Right atrium auricular region (tissue), 2 donors: ENCODE results near the gene CD40. TPM values are rescaled to one million over a fixed set of nuclear protein-coding genes. Genes with fewer than 3 reads are reported as not detected.

ENCODE experiments used
- DNase-seq: peaks from one replicate; pipeline ENCODE4 v3.0.0-alpha.2; 2019; ENCODE audit warnings: low spot score
- H3K27ac ChIP-seq, 2 donors: fragments of 200-600 bp; sonication (generic); 1 replicate in 1 of 2; 2 replicates in 1 of 2; pipeline ENCODE4 v1.5.1; 2016 to 2019
- H3K27me3 ChIP-seq, 2 donors: fragments of 200-600 bp; sonication (generic); one replicate each; pipeline versions ENCODE4 v1.5.1 to v1.6.0; 2017 to 2019
- H3K36me3 ChIP-seq: fragments of 200-600 bp; sonication (generic); one replicate; pipeline ENCODE4 v1.5.1; 2016
- H3K4me1 ChIP-seq, 2 donors: fragments of 200-600 bp; sonication (generic); one replicate each; pipeline versions ENCODE4 v1.5.1 to v1.6.0; 2017 to 2019
- H3K4me3 ChIP-seq, 2 donors: fragments of 200-600 bp; sonication (generic); 1 replicate in 1 of 2; 2 replicates in 1 of 2; pipeline ENCODE4 v1.5.1; 2017 to 2019; ENCODE audit warnings: mild to moderate bottlenecking in 1 of 2, moderate library complexity in 1 of 2
- H3K9me3 ChIP-seq, 2 donors: fragments of 200-600 bp; sonication (generic); one replicate each; pipeline ENCODE4 v1.5.1; 2019
- CTCF ChIP-seq, 2 donors: fragments of 200-600 bp; sonication (generic); IDR thresholded peaks; one replicate each; pipeline ENCODE4 v1.5.1; 2019; ENCODE audit warnings: antibody characterized with exemption in 2 of 2
- total RNA-seq, 2 donors: library from RNA; depleted of rRNA; stranded (reverse); fragments of >200 nt; gene quantifications; one replicate each; pipeline ENCODE4 v1.1.0, GENCODE V29; 2016

CD40 gene
- total RNA-seq, 2 donors from 2014 or later, result 9.6 to 14.9 TPM

- no peaks in the 10 kb centered on the region for H3K9me3 ChIP-seq
- H3K36me3 ChIP-seq, result peaks cover 49% of the 10 kb centered on the region
- H3K4me1 ChIP-seq, result peaks cover 0 to 8% of the 10 kb centered on the region in 2 donors
- H3K4me3 ChIP-seq, result no peak overlapping the region
- H3K27me3 ChIP-seq, result no peaks in the 10 kb centered on the region
- H3K27ac ChIP-seq, result no peak overlapping the region
- DNase-seq, result no peak
- no peak for TF ChIP-seq CTCF (IDR thresholded peaks at IDR 0.05)
These were observed 44.1 kb upstream of the CD40 start for GRCh38 chr20:46074006-46074405.

- no peaks in the 10 kb centered on the region for H3K27me3 ChIP-seq
- TF ChIP-seq CTCF (IDR thresholded peaks at IDR 0.05), result no peak
- H3K27ac ChIP-seq, result no peak overlapping the region
- H3K36me3 ChIP-seq, result peaks cover 46% of the 10 kb centered on the region
- H3K4me1 ChIP-seq, result peaks cover 0 to 12% of the 10 kb centered on the region in 2 donors
- no peaks in the 10 kb centered on the region for H3K9me3 ChIP-seq
- no peak overlapping the region for H3K4me3 ChIP-seq
- DNase-seq, result no peak
These were observed 41.3 kb upstream of the CD40 start for GRCh38 chr20:46076806-46077205.

- no peak overlapping the region for H3K4me3 ChIP-seq
- no peak for TF ChIP-seq CTCF (IDR thresholded peaks at IDR 0.05)
- H3K9me3 ChIP-seq, result no peaks in the 10 kb centered on the region
- peaks cover 46% of the 10 kb centered on the region for H3K36me3 ChIP-seq
- DNase-seq, result no peak
- peaks cover 0 to 18% of the 10 kb centered on the region in 2 donors for H3K4me1 ChIP-seq
- no peak overlapping the region for H3K27ac ChIP-seq
- no peaks in the 10 kb centered on the region for H3K27me3 ChIP-seq
These were observed 40.3 kb upstream of the CD40 start for GRCh38 chr20:46077642-46078305.

GRCh38 chr20:46078954-46079353, 39.2 kb upstream of the CD40 start:
- DNase-seq, result no peak
- Histone ChIP-seq H3K36me3 (peaks cover 46% of the 10 kb centered on the region), H3K27ac (no peak overlapping the region), H3K27me3 (no peaks in the 10 kb centered on the region), H3K9me3 (no peaks in the 10 kb centered on the region), H3K4me1 (peaks cover 0 to 22% of the 10 kb centered on the region in 2 donors), H3K4me3 (no peak overlapping the region)
- TF ChIP-seq CTCF (IDR thresholded peaks at IDR 0.05), result no peak

GRCh38 chr20:46081074-46081473, 37.0 kb upstream of the CD40 start:
- DNase-seq, result no peak
- TF ChIP-seq CTCF (IDR thresholded peaks at IDR 0.05), result no peak
- Histone ChIP-seq H3K4me1 (peaks cover 0 to 43% of the 10 kb centered on the region in 2 donors), H3K27ac (no peak overlapping the region), H3K9me3 (no peaks in the 10 kb centered on the region), H3K36me3 (peaks cover 30% of the 10 kb centered on the region), H3K27me3 (no peaks in the 10 kb centered on the region), H3K4me3 (no peak overlapping the region)

GRCh38 chr20:46083101-46083500, 35.0 kb upstream of the CD40 start:
- no peak for DNase-seq
- no peaks in the 10 kb centered on the region for H3K9me3 ChIP-seq
- H3K4me1 ChIP-seq, result peaks cover 0 to 60% of the 10 kb centered on the region in 2 donors
- no peaks in the 10 kb centered on the region for H3K27me3 ChIP-seq
- no peak overlapping the region for H3K27ac ChIP-seq
- H3K4me3 ChIP-seq, result no peak overlapping the region
- TF ChIP-seq CTCF (IDR thresholded peaks at IDR 0.05), result no peak
- H3K36me3 ChIP-seq, result peaks cover 17% of the 10 kb centered on the region
